IMR-90 (cell line): ENCODE data around the gene IFI27L2. TPM values are rescaled to one million over a fixed set of nuclear protein-coding genes. Genes with fewer than 3 reads are reported as not detected.

Experiments
- ATAC-seq: fragments of 200-7000 bp; cut with Tn5 transposase; 2 replicates; pipeline ENCODE4 v1.9.1; 2020; ENCODE audit warnings: low read depth, mild to moderate bottlenecking, moderate library complexity
- BruUV-seq: library from RNA; stranded (reverse); fragments of 400-500 nt; replicated peaks from 2 replicates; lab custom pipeline; 2021; lab: Mats Ljungman, UMichigan
- CTCF ChIA-PET: fragments of 300-600 bp; formaldehyde crosslinking; extraction: SDS; loops from one replicate; lab custom pipeline; 2021; ENCODE audit warnings: antibody characterized with exemption; lab: Yijun Ruan, JAX
- POLR2A ChIA-PET: fragments of 300-600 bp; sonication (Branson Sonifier 250); formaldehyde crosslinking; loops from one replicate; lab custom pipeline; 2022; ENCODE audit warnings: antibody characterized with exemption; ENCODE audit not compliant: unreplicated experiment; lab: Charles Lee
- DNase-seq: peaks from one replicate; pipeline ENCODE4 v3.0.0; 2013
- H2AFZ ChIP-seq: replicated peaks from 2 replicates; pipeline ENCODE3; 2013; ENCODE audit warnings: low read length, mild to moderate bottlenecking; ENCODE audit not compliant: poor library complexity
- H2AK5ac ChIP-seq: 2 replicates; pipeline ENCODE4 v1.6.1; 2013; ENCODE audit warnings: low read depth, low read length, inconsistent platforms
- H2AK9ac ChIP-seq: replicated peaks from 2 replicates; pipeline ENCODE3; 2013; ENCODE audit warnings: mild to moderate bottlenecking, low read depth, low read length, moderate library complexity; ENCODE audit not compliant: poor library complexity
- H2BK120ac ChIP-seq: 2 replicates; pipeline ENCODE4 v1.6.1; 2013; ENCODE audit warnings: low read depth, low read length, inconsistent platforms
- H2BK15ac ChIP-seq: 3 replicates; pipeline ENCODE4 v1.6.1; 2013; ENCODE audit warnings: low read depth, low read length, inconsistent platforms
- H2BK20ac ChIP-seq: 2 replicates; pipeline ENCODE4 v1.6.1; 2013; ENCODE audit warnings: low read depth, mild to moderate bottlenecking, inconsistent platforms, low read length, moderate library complexity
- H2BK5ac ChIP-seq: 2 replicates; pipeline ENCODE4 v1.6.1; 2013; ENCODE audit warnings: mild to moderate bottlenecking, low read depth, low read length, inconsistent platforms; ENCODE audit not compliant: poor library complexity, severe bottlenecking
- H3K14ac ChIP-seq: replicated peaks from 2 replicates; pipeline ENCODE4 v1.6.1; 2013; ENCODE audit warnings: low read depth, low read length, inconsistent platforms
- H3K18ac ChIP-seq: 2 replicates; pipeline ENCODE4 v1.6.1; 2013; ENCODE audit warnings: low read depth, low read length, control low read depth
- H3K23ac ChIP-seq: 2 replicates; pipeline ENCODE4 v1.6.1; 2013; ENCODE audit warnings: low read depth, low read length, inconsistent platforms
- H3K27ac ChIP-seq: 2 replicates; pipeline ENCODE4 v1.5.1; 2013; ENCODE audit warnings: mild to moderate bottlenecking, control low read depth, low read length; ENCODE audit not compliant: insufficient read depth
- H3K27me3 ChIP-seq: 2 replicates; pipeline ENCODE4 v1.6.1; 2013; ENCODE audit warnings: low read length; ENCODE audit not compliant: control insufficient read depth, insufficient read depth
- H3K36me3 ChIP-seq: 2 replicates; pipeline ENCODE4 v1.6.1; 2013; ENCODE audit warnings: low read length, mixed read lengths; ENCODE audit not compliant: control insufficient read depth, insufficient read depth
- H3K4ac ChIP-seq: 2 replicates; pipeline ENCODE4 v1.6.1; 2013; ENCODE audit warnings: low read depth, low read length, inconsistent platforms
- H3K4me1 ChIP-seq: 2 replicates; pipeline ENCODE4 v1.6.1; 2013; ENCODE audit warnings: low read length, mixed read lengths; ENCODE audit not compliant: control insufficient read depth, insufficient read depth
- H3K4me2 ChIP-seq: 2 replicates; pipeline ENCODE4 v1.6.1; 2013; ENCODE audit warnings: low read depth, mild to moderate bottlenecking, control low read depth, low read length, moderate library complexity
- H3K4me3 ChIP-seq: 2 replicates; pipeline ENCODE4 v1.5.1; 2013; ENCODE audit warnings: low read depth, mild to moderate bottlenecking, control low read depth, low read length, moderate library complexity; ENCODE audit not compliant: insufficient read depth
- H3K56ac ChIP-seq: 2 replicates; pipeline ENCODE4 v1.6.1; 2013; ENCODE audit warnings: low read length, inconsistent platforms; ENCODE audit not compliant: insufficient read depth; ENCODE audit errors: extremely low read depth
- H3K79me1 ChIP-seq, 2 experiments: 2 replicates each; pipeline ENCODE4 v1.6.1; 2013; ENCODE audit warnings: low read length in 2 of 2, inconsistent platforms in 1 of 2, low read depth in 1 of 2
- H3K9ac ChIP-seq: 2 replicates; pipeline ENCODE4 v1.6.1; 2013; ENCODE audit warnings: low read depth, low read length, control low read depth
- H3K9me1 ChIP-seq: 2 replicates; pipeline ENCODE4 v1.6.1; 2013; ENCODE audit warnings: low read length, inconsistent platforms; ENCODE audit not compliant: insufficient read depth
- H3K9me3 ChIP-seq: 2 replicates; pipeline ENCODE4 v1.6.1; 2013; ENCODE audit warnings: low read length; ENCODE audit not compliant: control insufficient read depth, insufficient read depth
- H4K20me1 ChIP-seq: 2 replicates; pipeline ENCODE4 v1.6.1; 2013; ENCODE audit warnings: low read length, inconsistent platforms; ENCODE audit not compliant: insufficient read depth
- H4K5ac ChIP-seq: 2 replicates; pipeline ENCODE4 v1.6.1; 2013; ENCODE audit warnings: mild to moderate bottlenecking, low read depth, low read length, control low read depth
- H4K8ac ChIP-seq, 2 experiments: 2 replicates each; pipeline ENCODE4 v1.6.1; 2013; ENCODE audit warnings: low read depth in 2 of 2, low read length in 2 of 2, control low read depth in 1 of 2, inconsistent platforms in 1 of 2
- H4K91ac ChIP-seq: 2 replicates; pipeline ENCODE4 v1.6.1; 2013; ENCODE audit warnings: low read depth, low read length, inconsistent platforms; ENCODE audit not compliant: insufficient read depth
- MXI1 ChIP-seq: IDR thresholded peaks from 2 replicates; pipeline ENCODE4 v1.6.1; 2012; ENCODE audit warnings: low read depth, mild to moderate bottlenecking, low read length, moderate library complexity, borderline replicate concordance
- RCOR1 ChIP-seq: IDR thresholded peaks from 2 replicates; pipeline ENCODE4 v1.6.1; 2012; ENCODE audit warnings: mild to moderate bottlenecking, low read length, improper control_type of control experiment; ENCODE audit not compliant: insufficient replicate concordance
- RFX5 ChIP-seq: IDR thresholded peaks from 2 replicates; pipeline ENCODE4 v1.8.0; 2012; ENCODE audit warnings: low read depth, mild to moderate bottlenecking, low read length, moderate library complexity
- SMC3 ChIP-seq: fragments of 150-350 bp; IDR thresholded peaks from 2 replicates; pipeline ENCODE4 v1.6.1; 2016; ENCODE audit warnings: low read depth, mild to moderate bottlenecking, antibody characterized with exemption, low read length, moderate library complexity
- WGBS, 2 experiments: methylation state at CpG; one replicate each; pipeline versions ENCODE4 v1.1.5 to v1.1.7; 2013; ENCODE audit warnings: missing lambda C conversion rate in 2 of 2; ENCODE audit not compliant: insufficient read length in 1 of 2; ENCODE audit errors: extremely low coverage in 2 of 2; 5-methylcytosine and 5-hydroxymethylcytosine counted together
- dilution Hi-C: fragments of 300-500 bp; cut with HindIII; formaldehyde crosslinking; loops from one replicate; pipeline ENCODE4 v1.14.3; 2018; ENCODE audit warnings: low sequenced_read_pairs; ENCODE audit not compliant: unreplicated experiment
- in situ Hi-C: fragments of 300-500 bp; cut with MboI; formaldehyde crosslinking; loops from 3 replicates; pipeline ENCODE4 v1.14.3; 2019; ENCODE audit warnings: low sequenced_read_pairs, inconsistent platforms, mixed read lengths
- intact Hi-C: fragments of 100-400 bp; cut with micrococcal nuclease; formaldehyde crosslinking; loops from 2 replicates; pipeline ENCODE4 v1.10.0; 2022
- polyA plus RNA-seq, 3 experiments: library from polyadenylated mRNA; depleted of rRNA; stranded (reverse); fragments of >200 nt; gene quantifications; 2 replicates each; pipeline ENCODE4 v1.2.3, GENCODE V29; 2012; ENCODE audit warnings: low replicate concordance in 1 of 3
- total RNA-seq: library from RNA; depleted of rRNA; stranded (reverse); fragments of >200 nt; gene quantifications from 2 replicates; pipeline ENCODE4 v1.2.3, GENCODE V29; 2012

The IFI27L2 gene
- total and polyA plus RNA-seq, 2 of the 4 experiments (the other 2 are of a cell fraction), result 43.0 to 187 TPM

GRCh38 chr14:94102768-94103482 lies 26.5 kb downstream of the IFI27L2 start:
- Histone ChIP-seq H2BK120ac (no peak overlapping the region), H2AFZ (no peak overlapping the region), H4K8ac (no peak overlapping the region), H4K20me1 (0 out of 2 replicates have a peak, but pooled peaks cover 8% of the 10 kb centered on the region), H3K4me2 (no peak overlapping the region), H4K5ac (no peak overlapping the region), H3K9ac (no peak overlapping the region), H3K18ac (no peak overlapping the region), H3K9me1 (peaks cover 10% of the 10 kb centered on the region), H3K23ac (no peak overlapping the region), H3K14ac (no peak overlapping the region), H3K27ac (no peak overlapping the region), H4K91ac (no peak overlapping the region), H2BK15ac (no peak overlapping the region), H2AK5ac (no peak overlapping the region), H2BK20ac (no peak overlapping the region), H3K4me1 (peaks cover 5% of the 10 kb centered on the region; the same call in 1 of the 2 replicates), H3K79me1 (no peaks in the 10 kb centered on the region; a peak in 1 of 4 replicates), H3K4ac (no peak overlapping the region), H3K4me3 (no peak overlapping the region), H3K9me3 (no peaks in the 10 kb centered on the region), H3K27me3 (no peaks in the 10 kb centered on the region), H3K36me3 (no peaks in the 10 kb centered on the region; the same call in 1 of the 2 replicates), H2AK9ac (no peak overlapping the region), H2BK5ac (no peak overlapping the region), H3K56ac (no peak overlapping the region)
- dilution Hi-C loops (no loop called here), in situ Hi-C loops (no loop called here), intact Hi-C loops (no loop called here)
- WGBS, 2 experiments, result 50% methylated on average over 2 of the region's 8 CpGs; no CpG with 5 or more reads in 1 of the 2 experiments
- CTCF ChIA-PET, result no interaction called here
- TF ChIP-seq RFX5 (no peak), RCOR1 (no peak), SMC3 (no peak), MXI1 (no peak)
- POLR2A ChIA-PET, result no interaction called here
- BruUV-seq, result no TSS peak
- ATAC-seq (no peak), DNase-seq (no peak)
